SH-SY5Y (cell line): ENCODE measurements around the gene CEACAM7.

Experiments used
- GATA2 ChIP-seq: IDR thresholded peaks from 2 replicates; pipeline ENCODE4 v1.6.1; 2011; ENCODE audit warnings: mild to moderate bottlenecking, low read depth, low read length
- GATA3 ChIP-seq: IDR thresholded peaks from 2 replicates; pipeline ENCODE4 v1.6.1; 2011; ENCODE audit warnings: low read depth, mild to moderate bottlenecking, low read length, moderate library complexity

Gene CEACAM7

GRCh38 chr19:41688098-41688497 is at the start of gene CEACAM7:
Gene CEACAM7, minus strand, starts transcription at chr19:41688270. Its CDS starts 105 bp downstream, at chr19:41688165.
- no peak for TF ChIP-seq GATA2
- TF ChIP-seq GATA3: no peak

GRCh38 chr19:41735071-41735600 is 47.1 kb upstream of the CEACAM7 start:
- TF ChIP-seq GATA2: no peak
- TF ChIP-seq GATA3: no peak

GRCh38 chr19:41734585-41734984 is 46.5 kb upstream of the CEACAM7 start:
- TF ChIP-seq GATA3 (no peak), GATA2 (no peak)

GRCh38 chr19:41734156-41734555 is 46.1 kb upstream of the CEACAM7 start:
- TF ChIP-seq GATA3: no peak
- TF ChIP-seq GATA2: no peak

GRCh38 chr19:41726493-41726892 is 38.4 kb upstream of the CEACAM7 start:
- TF ChIP-seq GATA2: no peak
- no peak for TF ChIP-seq GATA3

GRCh38 chr19:41720103-41720502 is 32.0 kb upstream of the CEACAM7 start:
- TF ChIP-seq GATA2: no peak
- TF ChIP-seq GATA3: no peak

- TF ChIP-seq GATA2 (no peak), GATA3 (no peak)
Measured at GRCh38 chr19:41718761-41719160, 30.7 kb upstream of the CEACAM7 start.

GRCh38 chr19:41714598-41714997 is 26.5 kb upstream of the CEACAM7 start:
- TF ChIP-seq GATA2: no peak
- TF ChIP-seq GATA3: no peak

- TF ChIP-seq GATA3 (no peak), GATA2 (no peak)
Measured at GRCh38 chr19:41711376-41712261, 23.5 kb upstream of the CEACAM7 start.

GRCh38 chr19:41709951-41710645 is 22.0 kb upstream of the CEACAM7 start:
- TF ChIP-seq GATA2 (no peak), GATA3 (no peak)

GRCh38 chr19:41708481-41708880 is 20.4 kb upstream of the CEACAM7 start, which contains the start of gene CEACAM5:
Gene CEACAM5, plus strand, starts transcription at chr19:41708626. Its CDS starts 106 bp downstream, at chr19:41708732.
- TF ChIP-seq GATA2: no peak
- no peak for TF ChIP-seq GATA3

GRCh38 chr19:41707871-41708371 is 19.9 kb upstream of the CEACAM7 start:
- TF ChIP-seq GATA3: no peak
- no peak for TF ChIP-seq GATA2

GRCh38 chr19:41707502-41707812 is 19.4 kb upstream of the CEACAM7 start:
- no peak for TF ChIP-seq GATA3
- TF ChIP-seq GATA2: no peak

GRCh38 chr19:41706741-41707501 is 18.9 kb upstream of the CEACAM7 start:
- TF ChIP-seq GATA3 (no peak), GATA2 (no peak)
